B cell (primary cell): ENCODE data around the gene DPEP2. TPM values are rescaled to one million over a fixed set of nuclear protein-coding genes. Genes with fewer than 3 reads are reported as not detected.

ENCODE experiments used
- ATAC-seq: fragments of 200-7000 bp; cut with Tn5 transposase; one replicate; pipeline ENCODE4 v1.10.0; 2021; ENCODE audit warnings: low read depth, mild to moderate bottlenecking, moderate number of reproducible peaks, moderate library complexity
- CTCF ChIA-PET: fragments of 350-600 bp; sonication (Branson Sonifier 250); formaldehyde crosslinking; loops from one replicate; lab custom pipeline; 2021; ENCODE audit warnings: antibody characterized with exemption, inconsistent platforms; lab: Charles Lee
- POLR2A ChIA-PET: fragments of 350-600 bp; sonication (Branson Sonifier 250); formaldehyde crosslinking; loops from one replicate; lab custom pipeline; 2021; ENCODE audit warnings: antibody characterized with exemption; lab: Charles Lee
- DNase-seq: peaks from one replicate; pipeline ENCODE4 v3.0.0; 2013
- H2AFZ ChIP-seq: 2 replicates; pipeline ENCODE4 v1.6.1; 2012; ENCODE audit warnings: mild to moderate bottlenecking, low read depth, low read length; ENCODE audit not compliant: insufficient read depth, poor library complexity, severe bottlenecking
- H3K27ac ChIP-seq, 2 donors: 1 replicate in 1 of 2; 2 replicates in 1 of 2; pipeline ENCODE4 v1.5.1; 2012 to 2013; ENCODE audit warnings: low read length in 2 of 2, mild to moderate bottlenecking in 2 of 2, moderate library complexity in 1 of 2
- H3K27me3 ChIP-seq, 4 experiments: fragments of 200-600 bp in 1 of 4; sonication (generic) in 1 of 4; replicated peaks in 1 of 4; 1 replicate in 2 of 4; 2 replicates in 2 of 4; pipeline versions ENCODE4 v1.6.1 to v1.7.0; 2013 to 2016; ENCODE audit warnings: low read length in 3 of 4, mild to moderate bottlenecking in 2 of 4, mixed read lengths in 1 of 4, moderate library complexity in 1 of 4; ENCODE audit not compliant: insufficient read depth in 4 of 4, control insufficient read depth in 3 of 4; ENCODE audit errors: control extremely low read depth in 1 of 4
- H3K36me3 ChIP-seq, 2 experiments: replicated peaks in 1 of 2; 1 replicate in 1 of 2; 2 replicates in 1 of 2; pipeline versions ENCODE4 v1.6.1 to v1.7.1; 2013; ENCODE audit warnings: low read length in 1 of 2; ENCODE audit not compliant: insufficient read depth in 2 of 2, control insufficient read depth in 1 of 2; ENCODE audit errors: control extremely low read depth in 1 of 2, extremely low read depth in 1 of 2
- H3K4me1 ChIP-seq, 2 donors: fragments of 200-600 bp in 1 of 2; sonication (generic) in 1 of 2; 1 replicate in 1 of 2; 2 replicates in 1 of 2; pipeline versions ENCODE4 v1.5.1 to v1.6.1; 2013 to 2017; ENCODE audit warnings: low read length in 2 of 2; ENCODE audit not compliant: control insufficient read depth in 2 of 2, insufficient read depth in 2 of 2
- H3K4me2 ChIP-seq: replicated peaks from 2 replicates; pipeline ENCODE3; 2012; ENCODE audit warnings: mild to moderate bottlenecking, low read depth, low read length; ENCODE audit not compliant: poor library complexity, severe bottlenecking
- H3K4me3 ChIP-seq, 5 experiments: fragments of 200-600 bp in 1 of 5; sonication (generic) in 1 of 5; 1 replicate in 3 of 5; 2 replicates in 2 of 5; pipeline versions ENCODE4 v1.5.1 to v1.7.0; 2011 to 2016; ENCODE audit warnings: low read length in 4 of 5, mild to moderate bottlenecking in 4 of 5, low read depth in 2 of 5, control low read depth in 1 of 5, moderate library complexity in 1 of 5; ENCODE audit not compliant: insufficient read depth in 1 of 5; ENCODE audit errors: control extremely low read depth in 1 of 5, extremely low read depth in 1 of 5
- H3K79me2 ChIP-seq: fragments of 200-600 bp; sonication (generic); one replicate; pipeline ENCODE4 v1.6.0; 2016; ENCODE audit warnings: low read length; ENCODE audit not compliant: control insufficient read depth, insufficient read depth
- H3K9ac ChIP-seq: fragments of 200-600 bp; sonication (generic); 2 replicates; pipeline ENCODE4 v1.6.1; 2017; ENCODE audit warnings: mild to moderate bottlenecking, low read length, moderate library complexity
- H3K9me3 ChIP-seq, 3 donors: one replicate each; pipeline versions ENCODE4 v1.6.1 to v1.7.1; 2013; ENCODE audit warnings: low read length in 2 of 3; ENCODE audit not compliant: control insufficient read depth in 2 of 3, insufficient read depth in 1 of 3; ENCODE audit errors: control extremely low read depth in 1 of 3
- H4K20me1 ChIP-seq: 2 replicates; pipeline ENCODE4 v1.6.0; 2012; ENCODE audit warnings: mild to moderate bottlenecking, low read length; ENCODE audit not compliant: insufficient read depth, control insufficient read depth, poor library complexity, severe bottlenecking
- H3K27ac Mint-ChIP-seq: one replicate; pipeline ENCODE4 v1.8.0; 2021; ENCODE audit warnings: mixed read lengths
- H3K27me3 Mint-ChIP-seq: one replicate; pipeline ENCODE4 v1.8.0; 2021; ENCODE audit warnings: mixed read lengths
- H3K4me1 Mint-ChIP-seq: one replicate; pipeline ENCODE4 v1.8.0; 2021; ENCODE audit warnings: mixed read lengths
- H3K4me3 Mint-ChIP-seq: one replicate; pipeline ENCODE4 v1.8.0; 2021; ENCODE audit warnings: mixed read lengths
- H3K9me3 Mint-ChIP-seq: one replicate; pipeline ENCODE4 v1.8.0; 2022; ENCODE audit warnings: mixed read lengths; ENCODE audit not compliant: insufficient read depth
- CTCF ChIP-seq: fragments of 200-600 bp; IDR thresholded peaks from one replicate; pipeline ENCODE4 v1.8.0; 2022; ENCODE audit warnings: antibody characterized with exemption, mild to moderate bottlenecking
- EZH2 ChIP-seq: IDR thresholded peaks from 2 replicates; pipeline ENCODE4 v1.6.1; 2012; ENCODE audit warnings: borderline replicate concordance, low read depth, mild to moderate bottlenecking, moderate library complexity, low read length; ENCODE audit not compliant: insufficient read depth, poor library complexity, severe bottlenecking
- WGBS: methylation state at CpG from one replicate; pipeline ENCODE4 v1.1.5; 2013; ENCODE audit warnings: missing lambda C conversion rate; ENCODE audit not compliant: insufficient coverage; 5-methylcytosine and 5-hydroxymethylcytosine counted together
- intact Hi-C: fragments of 100-400 bp; cut with micrococcal nuclease; formaldehyde crosslinking; loops from one replicate; pipeline ENCODE4 v1.10.0; 2022
- polyA plus RNA-seq: library from polyadenylated mRNA; depleted of rRNA; stranded (reverse); fragments of >200 nt; gene quantifications from 2 replicates; pipeline ENCODE4 v1.2.3, GENCODE V29; 2012
- total RNA-seq, 2 donors: library from RNA; stranded (reverse); fragments of 120-200 nt in 1 of 2; gene quantifications; 1 replicate in 1 of 2; 2 replicates in 1 of 2; pipeline versions ENCODE4 v1.2.3 to v1.2.4, GENCODE V29; 2013 to 2022

Gene DPEP2
- total and polyA plus RNA-seq, 2 donors (not counting 1 experiment from before 2014, with no cell fraction given): 123 to 150 TPM

GRCh38 chr16:67964477-67965131, 34.7 kb downstream of the DPEP2 start:
- no peaks in the 10 kb centered on the region for H3K27me3 ChIP-seq
- ATAC-seq: no peak
- no peak for DNase-seq
- no peak overlapping the region for H3K27ac ChIP-seq
- Mint-ChIP-seq H3K9me3 (no peaks in the 10 kb centered on the region), H3K4me3 (no peak overlapping the region), H3K27ac (no peak overlapping the region), H3K4me1 (peaks cover 17% of the 10 kb centered on the region), H3K27me3 (no peaks in the 10 kb centered on the region)
- peaks cover 32% of the 10 kb centered on the region for H3K79me2 ChIP-seq
- intact Hi-C loops: loop anchor here (10.0 kb wide), 1 partner anchor 260 kb away; no protein-coding TSS in a partner anchor
- H3K4me1 ChIP-seq: peaks cover 10 to 19% of the 10 kb centered on the region in 2 donors
- peaks cover 0 to 22% of the 10 kb centered on the region in 2 experiments for H3K36me3 ChIP-seq
- WGBS: 100% methylated on average over 4 of the region's 6 CpGs
- H2AFZ ChIP-seq: no peak overlapping the region
- ChIA-PET POLR2A (interaction anchor here (0.5 to 1.2 kb wide), 2 partner anchors 23 to 24 kb away, joined by 3 to 4 read pairs; no protein-coding TSS in a partner anchor), CTCF (interaction anchor here (0.7 to 1.2 kb wide), 2 partner anchors 23 to 81 kb away, joined by 3 to 4 read pairs; no protein-coding TSS in a partner anchor)
- H3K4me3 ChIP-seq: no peak overlapping the region
- peaks cover 8% of the 10 kb centered on the region for H4K20me1 ChIP-seq
- no peak overlapping the region for H3K4me2 ChIP-seq
- no peaks in the 10 kb centered on the region for H3K9me3 ChIP-seq
- no peak for TF ChIP-seq EZH2
- TF ChIP-seq CTCF: no peak
- H3K9ac ChIP-seq: no peak overlapping the region

- peaks cover 32% of the 10 kb centered on the region for H3K79me2 ChIP-seq
- WGBS: 94% methylated on average over 32 of the region's 32 CpGs
- CTCF ChIA-PET: interaction anchor here (0.5 to 0.7 kb wide), 2 partner anchors 22 to 1277 kb away, joined by 3 read pairs; no protein-coding TSS in a partner anchor
Measured at GRCh38 chr16:67963662-67964321, 35.5 kb downstream of the DPEP2 start.

More at GRCh38 chr16:67963662-67964321, 35.5 kb downstream of the DPEP2 start:
- ATAC-seq (no peak), DNase-seq (no peak)
- H3K27me3 Mint-ChIP-seq: no peaks in the 10 kb centered on the region
- H3K9me3 ChIP-seq: no peaks in the 10 kb centered on the region
- TF ChIP-seq EZH2: no peak
- TF ChIP-seq CTCF: no peak
- H3K36me3 ChIP-seq: peaks cover 0 to 23% of the 10 kb centered on the region in 2 experiments
- no peak overlapping the region for H3K4me2 ChIP-seq
- H3K27ac ChIP-seq: no peak overlapping the region
- no peak overlapping the region for H3K9ac ChIP-seq
- no peaks in the 10 kb centered on the region for H3K9me3 Mint-ChIP-seq
- peaks cover 8% of the 10 kb centered on the region for H4K20me1 ChIP-seq
- no peak overlapping the region for H3K4me3 Mint-ChIP-seq
- intact Hi-C loops: loop anchor here (10.0 kb wide), 1 partner anchor 261 kb away; no protein-coding TSS in a partner anchor
- no peak overlapping the region for H3K4me3 ChIP-seq
- no peak overlapping the region for H2AFZ ChIP-seq
- H3K27ac Mint-ChIP-seq: no peak overlapping the region
- POLR2A ChIA-PET: interaction anchor here (1.2 kb wide), 1 partner anchor 23 kb away, joined by 4 read pairs; no protein-coding TSS in a partner anchor
- peaks cover 13% of the 10 kb centered on the region for H3K4me1 Mint-ChIP-seq
- no peaks in the 10 kb centered on the region for H3K27me3 ChIP-seq
- peaks cover 10 to 13% of the 10 kb centered on the region in 2 donors for H3K4me1 ChIP-seq
